Keratinocyte (primary cell): ENCODE data around the gene SASH1. TPM values are rescaled to one million over a fixed set of nuclear protein-coding genes. Genes with fewer than 3 reads are reported as not detected.

Experiments
- DNase-seq: peaks from one replicate; pipeline ENCODE4 v3.0.0-alpha.2; 2011; ENCODE audit warnings: low read depth, missing footprints, low spot score
- FAIRE-seq: peaks from 2 replicates; lab custom pipeline; 2011; peaks lifted over from hg19 to GRCh38; lab: Jason Lieb, UNC
- H2AFZ ChIP-seq: 2 replicates; pipeline ENCODE4 v1.6.0; 2012; ENCODE audit warnings: low read length, control low read depth, inconsistent platforms; ENCODE audit not compliant: control insufficient read depth
- H3K27ac ChIP-seq: 2 replicates; pipeline ENCODE4 v1.5.1; 2011; ENCODE audit warnings: low read length; ENCODE audit not compliant: control insufficient read depth, insufficient read depth
- H3K27me3 ChIP-seq: 3 replicates; pipeline ENCODE4 v1.6.0; 2011; ENCODE audit warnings: low read length; ENCODE audit not compliant: control insufficient read depth, insufficient read depth; ENCODE audit errors: extremely low read depth
- H3K36me3 ChIP-seq, 2 experiments: 2 replicates in 1 of 2; 3 replicates in 1 of 2; pipeline ENCODE4 v1.5.1; 2011; ENCODE audit warnings: low read length in 2 of 2, mild to moderate bottlenecking in 1 of 2; ENCODE audit not compliant: control insufficient read depth in 2 of 2, insufficient read depth in 2 of 2; ENCODE audit errors: extremely low read depth in 1 of 2
- H3K4me1 ChIP-seq: 3 replicates; pipeline ENCODE4 v1.5.1; 2011; ENCODE audit warnings: low read length; ENCODE audit not compliant: control insufficient read depth, insufficient read depth; ENCODE audit errors: extremely low read depth
- H3K4me2 ChIP-seq: 3 replicates; pipeline ENCODE4 v1.6.0; 2011; ENCODE audit warnings: low read depth, low read length; ENCODE audit not compliant: control insufficient read depth, insufficient read depth; ENCODE audit errors: extremely low read depth
- H3K4me3 ChIP-seq, 3 experiments: fragments of 200-600 bp in 1 of 3; sonication (generic) in 1 of 3; 2 replicates in 2 of 3; 3 replicates in 1 of 3; pipeline ENCODE4 v1.5.1; 2011 to 2016; ENCODE audit warnings: low read length in 3 of 3, mild to moderate bottlenecking in 3 of 3, control low read depth in 2 of 3, inconsistent platforms in 1 of 3, low read depth in 1 of 3, mixed read lengths in 1 of 3, mixed run types in 1 of 3, moderate library complexity in 1 of 3; ENCODE audit not compliant: control insufficient read depth in 2 of 3, insufficient read depth in 2 of 3; ENCODE audit errors: extremely low read depth in 1 of 3
- H3K79me2 ChIP-seq: 2 replicates; pipeline ENCODE4 v1.6.0; 2012; ENCODE audit warnings: low read length; ENCODE audit not compliant: control insufficient read depth, insufficient read depth
- H3K9ac ChIP-seq: 3 replicates; pipeline ENCODE4 v1.6.0; 2011; ENCODE audit warnings: low read length; ENCODE audit not compliant: control insufficient read depth, insufficient read depth; ENCODE audit errors: extremely low read depth
- H3K9me1 ChIP-seq: 3 replicates; pipeline ENCODE4 v1.6.0; 2011; ENCODE audit warnings: low read length; ENCODE audit not compliant: control insufficient read depth, insufficient read depth; ENCODE audit errors: extremely low read depth
- H3K9me3 ChIP-seq: 2 replicates; pipeline ENCODE4 v1.5.1; 2012; ENCODE audit warnings: low read depth, low read length; ENCODE audit not compliant: control insufficient read depth
- H4K20me1 ChIP-seq: 3 replicates; pipeline ENCODE4 v1.6.0; 2011; ENCODE audit warnings: low read length; ENCODE audit not compliant: control insufficient read depth, insufficient read depth; ENCODE audit errors: extremely low read depth
- CTCF ChIP-seq, 3 experiments: IDR thresholded peaks in 1 of 3; conservative IDR thresholded peaks in 1 of 3; optimal IDR thresholded peaks in 1 of 3; 2 replicates in 2 of 3; 3 replicates in 1 of 3; pipeline versions ENCODE3 to v1.5.1; 2011; ENCODE audit warnings: low read length in 3 of 3, mild to moderate bottlenecking in 3 of 3, moderate library complexity in 2 of 3, control low read depth in 1 of 3, inconsistent platforms in 1 of 3; ENCODE audit not compliant: insufficient read depth in 2 of 3; ENCODE audit errors: extremely low read depth in 1 of 3
- EZH2 ChIP-seq: IDR thresholded peaks from one replicate; pipeline ENCODE4 v1.6.1; 2012; ENCODE audit warnings: inconsistent platforms, mild to moderate bottlenecking, low read length, moderate library complexity
- dilution Hi-C: fragments of 300-500 bp; cut with MboI; formaldehyde crosslinking; loops from one replicate; pipeline ENCODE4 v1.7.0; 2020; ENCODE audit warnings: low sequenced_read_pairs; ENCODE audit not compliant: extremely low pct_ligation_motif_present
- polyA minus RNA-seq, 3 experiments: library from RNA; depleted of rRNA, polyadenylated mRNA; stranded (reverse); fragments of >200 nt; gene quantifications; 1 replicate in 1 of 3; 2 replicates in 1 of 3; 3 replicates in 1 of 3; pipeline ENCODE4 v1.2.3, GENCODE V29; 2011
- polyA plus RNA-seq, 5 experiments: library from polyadenylated mRNA; depleted of rRNA in 3 of 5; stranded (reverse) in 3 of 5; stranded (forward) in 1 of 5; unstranded in 1 of 5; fragments of >200 nt; gene quantifications; 1 replicate in 1 of 5; 2 replicates in 3 of 5; 3 replicates in 1 of 5; pipeline versions ENCODE4 v1.2.1 to v1.2.3, GENCODE V29; 2011 to 2012; ENCODE audit warnings: missing spikeins in 2 of 5, low read depth in 1 of 5, low replicate concordance in 1 of 5

SASH1 gene
- polyA plus RNA-seq, result 4.4 to 6.0 TPM (median 4.4 TPM) in 3 replicates
- polyA plus RNA-seq (2011; ENCODE audit: low read depth), result 23.4 TPM
- 4.3 and 4.9 TPM in 2 replicates for polyA plus RNA-seq (2011; cell fraction: cytosol; rRNA removed)
- polyA plus RNA-seq (2011; cell fraction: nucleus; rRNA removed), result 9.3 and 9.9 TPM in 2 replicates
- 5.5 and 10.8 TPM in 2 replicates for polyA plus RNA-seq (2012; ENCODE audit: low replicate concordance)
- polyA minus RNA-seq, result 6.1 to 15.2 TPM (median 8.1 TPM) in 3 replicates
- 6.1 TPM for polyA minus RNA-seq (2011; cell fraction: cytosol; rRNA and poly(A)+ RNA removed)
- 20.3 and 26.7 TPM in 2 replicates for polyA minus RNA-seq (2011; cell fraction: nucleus; rRNA and poly(A)+ RNA removed)

- H3K27me3 ChIP-seq, result no peaks in the 10 kb centered on the region
- dilution Hi-C loops, result no loop called here
- H3K9ac ChIP-seq, result peak within 1 kb of the TSS; percentile 96
- H3K27ac ChIP-seq, result peak within 1 kb of the TSS; percentile 94
- peak; percentile 86 for FAIRE-seq
- H3K79me2 ChIP-seq, result no peaks in the 10 kb centered on the region
- no peaks in the 10 kb centered on the region for H3K9me1 ChIP-seq
- H3K4me2 ChIP-seq, result peak within 1 kb of the TSS; percentile 96
- H3K4me1 ChIP-seq, result peaks cover 36% of the 10 kb centered on the region
- peak within 1 kb of the TSS; percentile 62 to 93 (median 86) for H3K4me3 ChIP-seq
- no peak for TF ChIP-seq CTCF (optimal IDR thresholded peaks at IDR 0.05 in 1 of 3, IDR thresholded peaks at IDR 0.05 in 1 of 3, conservative IDR thresholded peaks at IDR 0.05 in 1 of 3; ENCODE audit: extremely low read depth in 1 of 3, insufficient read depth in 2 of 3, low read length in 3 of 3)
- TF ChIP-seq EZH2, result no peak
- H3K36me3 ChIP-seq, result no peaks in the 10 kb centered on the region
- peak within 1 kb of the TSS; percentile 86 for H2AFZ ChIP-seq
- H3K9me3 ChIP-seq, result no peaks in the 10 kb centered on the region
- no peak for DNase-seq
- H4K20me1 ChIP-seq, result no peaks in the 10 kb centered on the region
Measured at GRCh38 chr6:148342350-148343046, at the start of gene SASH1. Gene SASH1, plus strand, starts transcription at chr6:148342838. Its CDS starts 230 bp downstream, at chr6:148343068.

GRCh38 chr6:148293181-148293995 lies 49.2 kb upstream of the SASH1 start:
- Histone ChIP-seq H3K4me3 (no peak overlapping the region), H3K9ac (no peak overlapping the region), H3K9me1 (no peaks in the 10 kb centered on the region), H3K36me3 (no peaks in the 10 kb centered on the region), H2AFZ (no peak overlapping the region), H3K4me2 (no peak overlapping the region), H3K4me1 (no peaks in the 10 kb centered on the region), H3K79me2 (no peaks in the 10 kb centered on the region), H3K27ac (no peak overlapping the region), H4K20me1 (no peaks in the 10 kb centered on the region), H3K27me3 (no peaks in the 10 kb centered on the region), H3K9me3 (no peaks in the 10 kb centered on the region)
- DNase-seq, result no peak
- no peak for FAIRE-seq
- TF ChIP-seq CTCF (optimal IDR thresholded peaks at IDR 0.05 in 1 of 3, IDR thresholded peaks at IDR 0.05 in 1 of 3, conservative IDR thresholded peaks at IDR 0.05 in 1 of 3; ENCODE audit: extremely low read depth in 1 of 3, insufficient read depth in 2 of 3, low read length in 3 of 3) (no peak), EZH2 (no peak)
- dilution Hi-C loops, result no loop called here
